NCI-H2196 treated with DMSO at 0.1 percent for 48 hours (cell line): ENCODE data around the gene CACNG5.
A peak's percentile ranks its signal among the peaks of the same experiment; 100 is the strongest.

Experiments used
- DNase-seq: peaks from one replicate; lab custom pipeline; 2025; ENCODE audit not compliant: unreplicated experiment; lab: John Stamatoyannopoulos, UW

Gene CACNG5

GRCh38 chr17:66834919-66835454, at the start of gene CACNG5:
TSS of gene CACNG5 (plus strand) at chr17:66835117. CDS start at chr17:66877333, 42,216 bp downstream.
- DNase-seq = peak; percentile 37

GRCh38 chr17:66786107-66786506, 48.8 kb upstream of the CACNG5 start:
- no peak for DNase-seq

- DNase-seq = no peak
These were observed 47.0 kb upstream of the CACNG5 start for GRCh38 chr17:66787914-66788313.

DNA sequence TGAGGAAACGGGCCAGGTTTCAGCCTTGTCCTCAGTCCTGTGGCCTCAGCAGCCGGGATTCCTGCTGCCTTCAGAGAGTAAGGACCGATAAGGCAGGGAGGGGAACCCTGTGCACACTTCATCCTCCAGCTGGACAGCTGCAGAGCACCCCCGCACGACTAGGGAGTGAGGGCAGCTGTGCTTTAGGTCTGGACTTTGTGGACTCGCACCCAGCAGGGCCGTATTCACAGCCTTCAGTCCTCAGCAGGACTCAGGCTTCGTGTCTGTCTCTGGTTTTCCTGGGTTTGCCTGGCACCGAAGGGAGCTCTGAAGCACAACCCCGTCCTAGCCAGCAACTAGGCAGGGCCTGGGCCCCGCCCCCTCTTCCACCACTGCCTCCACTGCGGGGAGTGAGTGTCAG, 45.8 kb upstream of the CACNG5 start:
- no peak for DNase-seq

GRCh38 chr17:66789961-66790437, 44.9 kb upstream of the CACNG5 start:
- DNase-seq = no peak

DNA sequence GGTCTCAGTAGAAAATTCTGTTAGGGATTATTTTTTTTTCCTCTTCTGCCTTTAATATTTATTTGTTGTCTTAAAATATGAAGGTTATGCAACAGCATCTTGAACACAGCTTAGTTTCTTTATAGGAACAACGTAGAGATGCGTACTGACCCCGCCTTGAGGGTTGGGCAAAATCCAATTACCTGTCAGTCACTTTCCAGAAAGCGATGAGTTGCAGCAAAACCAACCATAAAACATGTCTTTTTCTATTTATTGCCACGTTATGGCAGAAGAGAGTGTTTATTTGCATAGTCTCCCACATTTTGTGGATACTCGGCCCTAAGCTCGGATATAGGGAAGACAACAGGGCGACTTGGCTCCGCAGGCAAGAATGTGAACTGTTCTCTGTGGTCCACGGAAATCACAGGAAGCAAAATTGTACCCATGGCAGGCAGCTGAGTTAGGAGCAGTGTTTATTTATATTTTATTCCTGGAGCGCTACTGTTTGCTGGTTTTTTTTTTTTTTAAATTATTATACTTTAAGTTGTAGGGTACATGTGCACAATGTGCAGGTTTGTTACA, 44.3 kb upstream of the CACNG5 start:
- no peak for DNase-seq

GRCh38 chr17:66791347-66791746, 43.6 kb upstream of the CACNG5 start:
- no peak for DNase-seq

GRCh38 chr17:66793814-66794213, 41.1 kb upstream of the CACNG5 start:
- no peak for DNase-seq

DNA sequence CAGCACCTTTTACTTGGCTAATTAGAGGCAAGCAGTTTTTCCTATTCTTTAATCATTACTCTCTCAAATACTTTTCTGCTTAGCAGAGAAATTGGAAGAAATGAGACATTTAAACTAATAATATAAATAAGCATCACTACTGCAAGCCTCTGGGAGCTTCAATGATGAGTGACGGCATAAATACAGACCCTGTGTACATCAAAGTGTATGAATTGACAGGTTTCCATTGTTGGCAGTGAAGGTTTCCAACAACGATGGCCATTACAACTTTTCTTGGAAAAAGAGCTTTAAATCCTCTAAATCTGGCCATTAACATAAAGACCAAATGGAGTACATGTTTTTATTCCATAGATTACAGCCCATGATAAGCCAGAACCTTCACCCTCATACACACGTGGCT, 39.4 kb upstream of the CACNG5 start:
- DNase-seq = no peak

- DNase-seq = no peak
These were observed 34.9 kb upstream of the CACNG5 start for GRCh38 chr17:66799849-66800537.

GRCh38 chr17:66803474-66803951, 31.4 kb upstream of the CACNG5 start:
- no peak for DNase-seq

GRCh38 chr17:66805567-66805966, 29.4 kb upstream of the CACNG5 start:
- no peak for DNase-seq

DNA sequence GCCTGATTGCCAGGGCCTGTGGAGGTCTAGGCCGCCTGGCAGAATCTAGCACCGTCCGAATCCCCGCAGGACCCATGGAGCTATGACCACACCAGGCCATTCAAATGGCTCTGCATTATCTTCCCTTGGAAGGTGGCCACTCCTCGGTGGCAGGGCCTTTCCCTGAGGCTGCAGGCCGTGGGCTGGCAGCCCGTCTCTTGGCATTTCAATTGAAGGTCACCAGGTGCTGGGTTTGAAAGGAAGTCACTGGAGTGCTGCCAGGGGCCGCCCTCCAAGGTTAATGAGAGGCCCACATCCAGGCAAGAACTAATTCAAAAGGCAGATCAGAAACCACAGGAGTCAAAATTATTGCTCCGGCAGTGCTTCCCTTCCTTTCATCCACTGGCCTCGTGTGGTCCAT, 27.7 kb upstream of the CACNG5 start:
- peak; percentile 31 for DNase-seq

DNA sequence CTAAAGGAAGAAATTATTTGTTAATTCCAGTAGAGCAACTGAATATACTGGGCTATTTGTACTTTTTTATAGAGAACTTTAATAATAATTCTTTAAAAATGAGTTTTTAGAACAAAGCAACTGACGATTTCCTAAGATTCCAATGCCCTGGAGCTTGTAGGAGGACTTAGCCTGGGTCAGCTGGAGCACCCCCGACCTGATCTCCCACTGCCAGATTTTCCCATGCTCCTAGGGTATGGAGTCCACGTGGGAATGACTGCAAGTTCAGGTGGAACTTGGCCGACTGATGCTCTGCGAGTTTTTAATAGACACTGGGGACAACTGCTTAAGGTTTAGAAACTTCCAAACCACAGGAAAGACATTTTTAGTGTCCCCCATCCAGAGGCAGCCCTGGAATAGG, 25.5 kb upstream of the CACNG5 start:
- no peak for DNase-seq

DNA sequence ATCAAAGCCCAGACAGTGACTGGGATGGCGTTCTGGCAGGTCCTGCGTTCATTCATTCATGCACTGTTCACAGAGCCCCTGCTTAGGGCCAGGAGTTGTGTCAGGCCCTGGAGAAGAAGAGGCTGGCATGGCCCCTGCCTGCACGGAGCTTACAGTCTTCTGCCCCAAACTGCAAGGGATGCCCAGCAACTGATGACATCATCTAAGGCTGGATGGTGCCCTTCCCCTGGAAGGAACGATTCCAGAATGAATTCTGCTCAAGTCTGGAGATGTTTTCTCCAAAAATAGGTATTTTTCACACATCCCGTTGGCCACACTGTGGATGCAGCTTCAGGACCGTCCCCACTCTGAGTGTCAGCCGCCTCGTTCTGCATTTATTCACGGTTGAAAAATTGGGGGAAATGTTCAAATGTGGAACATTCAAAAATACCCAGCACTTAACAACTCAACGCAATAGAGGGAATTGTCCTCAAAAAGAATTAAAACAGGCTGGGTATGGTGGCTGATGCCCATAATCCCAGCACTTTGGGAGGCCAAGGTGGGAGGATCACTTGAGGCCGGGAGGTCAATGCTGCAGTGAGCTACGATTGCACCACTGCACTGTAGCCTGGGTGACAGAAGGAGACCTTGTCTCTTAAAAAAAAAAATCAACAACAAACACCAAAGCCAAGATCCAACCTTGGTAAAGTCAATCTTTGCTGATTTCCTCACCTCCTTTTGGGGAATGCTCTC, 23.8 kb upstream of the CACNG5 start:
- no peak for DNase-seq

DNA sequence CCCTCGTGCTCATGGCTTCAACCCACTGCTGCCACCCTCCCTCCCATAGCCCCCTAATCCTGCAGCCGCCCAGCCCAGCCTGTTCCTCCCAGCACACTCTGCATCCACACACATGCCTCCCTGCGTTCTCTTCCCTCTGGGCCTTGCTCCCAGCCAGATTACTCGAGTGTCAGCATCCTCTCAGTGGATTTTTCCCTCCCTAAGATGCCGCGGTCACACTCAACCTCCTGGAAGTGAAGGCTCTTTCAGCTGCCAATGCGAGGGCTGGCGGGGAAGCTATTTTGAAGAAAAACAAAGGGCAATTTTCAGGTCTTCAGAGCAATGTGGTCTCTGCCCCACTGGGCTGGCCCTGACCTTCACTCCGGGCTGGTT, 23.2 kb upstream of the CACNG5 start:
- no peak for DNase-seq

DNA sequence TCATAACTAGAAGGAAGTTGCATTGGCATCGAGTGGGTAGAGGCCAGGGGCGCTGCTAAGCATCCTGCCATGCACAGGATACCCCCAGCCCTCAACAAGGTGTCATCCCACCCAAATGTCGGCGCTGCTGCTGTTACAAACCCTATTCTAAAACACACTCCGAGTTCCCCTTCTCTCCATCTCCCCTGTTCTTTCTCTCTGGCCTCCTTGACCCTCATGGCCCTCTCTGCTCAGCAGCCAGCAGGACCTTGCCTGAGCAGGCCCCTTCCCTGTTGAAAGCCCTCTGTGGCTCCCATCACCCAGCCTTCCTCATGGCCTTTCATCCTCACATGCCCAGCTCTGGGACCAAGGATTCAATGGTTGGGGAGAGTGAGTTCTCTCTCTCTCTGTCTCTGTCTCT, 22.3 kb upstream of the CACNG5 start:
- DNase-seq = no peak

GRCh38 chr17:66813296-66813695, 21.6 kb upstream of the CACNG5 start:
- DNase-seq = no peak

DNA sequence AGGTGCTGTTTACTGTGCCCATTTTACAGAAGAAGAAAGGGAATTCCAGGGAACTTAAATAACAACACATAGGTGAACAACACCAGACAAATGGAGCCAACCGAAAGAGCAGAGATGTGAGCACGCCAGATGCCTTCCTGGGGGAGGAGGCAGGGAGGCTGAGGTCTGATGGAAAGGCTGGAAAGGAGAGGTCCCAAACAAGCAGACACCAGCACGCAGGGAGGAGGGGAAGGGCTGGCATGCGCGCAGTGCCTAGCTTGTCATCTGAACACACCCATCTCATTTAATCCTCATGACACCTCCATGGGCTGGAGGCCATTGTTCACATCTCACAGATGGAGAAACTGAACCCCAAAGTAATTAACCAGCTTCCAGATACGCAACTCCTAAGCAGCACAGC, 20.9 kb upstream of the CACNG5 start:
- no peak for DNase-seq

GRCh38 chr17:66814570-66814969, 20.3 kb upstream of the CACNG5 start:
- no peak for DNase-seq

DNA sequence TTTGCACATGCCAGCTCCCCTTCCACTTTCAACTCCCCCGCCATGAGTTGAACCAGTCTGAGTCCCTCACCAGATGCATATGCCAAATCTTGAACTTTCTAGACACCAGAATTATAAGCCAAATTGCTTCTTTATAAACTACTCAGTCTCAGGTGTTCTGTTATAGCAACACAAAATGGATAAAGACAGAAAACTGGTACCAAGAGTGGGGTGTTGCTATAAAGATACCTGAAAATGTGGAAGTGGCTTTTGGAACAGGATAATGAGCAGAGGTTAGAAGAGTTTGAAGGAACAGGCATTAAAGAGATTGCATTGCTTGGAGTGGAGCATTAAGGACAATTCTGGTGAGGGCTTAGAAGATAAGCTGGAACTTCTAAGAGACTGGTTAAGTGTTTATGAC, 17.2 kb upstream of the CACNG5 start:
- DNase-seq = no peak

DNA sequence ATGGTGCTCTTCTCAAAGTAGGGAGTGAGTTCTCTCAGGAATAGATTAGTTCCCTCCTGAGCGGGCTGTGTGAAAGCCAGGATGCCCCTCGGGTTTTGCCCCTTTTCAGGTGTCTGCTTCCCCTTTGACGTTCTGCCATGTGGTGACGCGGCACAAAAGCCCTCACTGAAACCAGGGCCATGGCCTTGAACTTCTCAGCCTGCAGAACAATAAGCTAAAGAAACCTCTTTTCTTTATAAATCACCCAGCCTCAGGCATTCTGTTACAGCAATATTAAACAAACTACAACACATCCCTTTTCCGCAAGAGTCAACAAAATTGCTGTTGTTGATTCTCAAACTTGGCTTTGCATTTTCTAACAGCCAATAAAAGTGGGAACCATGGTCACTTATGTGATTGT, 15.5 kb upstream of the CACNG5 start:
- DNase-seq = no peak
